ENCODE results near the gene NDUFS7. TPM values are rescaled to one million over a fixed set of nuclear protein-coding genes. Genes with fewer than 3 reads are reported as not detected.

Gene NDUFS7
- total and polyA plus RNA-seq, 10 of the 15 experiments (the other 5 are each of a cell fraction or from before 2014, with no cell fraction given), result 5.1 to 282 (median 92.9) TPM

- H3K4me2 ChIP-seq (ENCODE audit: control insufficient read depth, insufficient read depth), result no peak overlapping the region
- WGBS (ENCODE audit: insufficient coverage, insufficient replicate concordance, low lambda C conversion rate, missing lambda C conversion rate), result 95% methylated on average over 38 of the region's 45 CpGs
- CTCF ChIA-PET, result no interaction called here
- BruUV-seq (replicated peaks), result no TSS peak
- H3K27ac ChIP-seq (ENCODE audit: control insufficient read depth, insufficient read depth), result no peak overlapping the region
- H4K20me1 ChIP-seq (ENCODE audit: control insufficient read depth, insufficient read depth), result no peaks in the 10 kb centered on the region
- in situ Hi-C loops (cut with MboI), result no loop called here
- SMC1A ChIA-PET (ENCODE audit: uncharacterized antibody, unreplicated experiment), result no interaction called here
- no peaks in the 10 kb centered on the region for H3K9me3 ChIP-seq (replicated peaks; ENCODE audit: control insufficient read depth, insufficient read depth, low read length)
- H3K4me1 ChIP-seq (ENCODE audit: control insufficient read depth, insufficient read depth, low read length), result no peaks in the 10 kb centered on the region
- no peak overlapping the region for H3K4me3 ChIP-seq
- DNase-seq (ENCODE audit: low read depth, low spot score) (no peak), FAIRE-seq (no peak), ATAC-seq (no peak)
- peaks cover 10% of the 10 kb centered on the region in 2 experiments for H3K36me3 ChIP-seq (ENCODE audit: control insufficient read depth in 2 of 2, insufficient read depth in 2 of 2, low read length in 1 of 2)
- H3K9ac ChIP-seq (ENCODE audit: control insufficient read depth, insufficient read depth, low read length), result no peak overlapping the region
- peaks cover 11% of the 10 kb centered on the region for H3K79me2 ChIP-seq (ENCODE audit: control insufficient read depth, insufficient read depth, low read length)
- intact Hi-C loops (cut with micrococcal nuclease; ENCODE audit: unreplicated experiment), result no loop called here
- H3K27me3 ChIP-seq (replicated peaks in 1 of 2; ENCODE audit: control insufficient read depth in 2 of 2, insufficient read depth in 2 of 2, low read length in 1 of 2), result no peaks in the 10 kb centered on the region
- H2AFZ ChIP-seq (ENCODE audit: control insufficient read depth, low read depth, low read length), result no peak overlapping the region
- POLR2A ChIA-PET, result no interaction called here
- RAD21 ChIA-PET (ENCODE audit: unreplicated experiment), result no interaction called here
- TF ChIP-seq NR2C1 (IDR thresholded peaks at IDR 0.05) (no peak), E2F4 (IDR thresholded peaks at IDR 0.05; ENCODE audit: low read depth, low read length) (no peak), POLR2AphosphoS5 (IDR thresholded peaks at IDR 0.05; ENCODE audit: low read length) (no peak), ZBED1 (IDR thresholded peaks at IDR 0.05; ENCODE audit: borderline replicate concordance) (no peak), CREM (IDR thresholded peaks at IDR 0.05; ENCODE audit: low read depth) (no peak), STAT1 (conservative IDR thresholded peaks at IDR 0.05) (no peak), JUND (IDR thresholded peaks at IDR 0.05; ENCODE audit: low read depth, low read length) (no peak), ZNF274 (IDR thresholded peaks at IDR 0.05; ENCODE audit: insufficient read depth, insufficient read length) (no peak), RCOR1 (conservative IDR thresholded peaks at IDR 0.05; ENCODE audit: low read depth, low read length) (no peak), HDAC6 (IDR thresholded peaks at IDR 0.05; ENCODE audit: unreplicated experiment) (no peak), ZBTB40 (IDR thresholded peaks at IDR 0.05; ENCODE audit: borderline replicate concordance) (no peak), CBX3 (IDR thresholded peaks at IDR 0.05; ENCODE audit: borderline replicate concordance, low read depth) (no peak), SIX5 (IDR thresholded peaks at IDR 0.05; ENCODE audit: low read depth, low read length, severe bottlenecking) (no peak), SKIL (IDR thresholded peaks at IDR 0.05; ENCODE audit: low read depth, poor library complexity, severe bottlenecking) (no peak)
These were observed 4.3 kb downstream of the NDUFS7 start for GRCh38 chr19:1387684-1388636.

All from GM12878 (cell line).